Activated CD4-positive, alpha-beta T cell treated with anti-CD3 and anti-CD28 coated beads, Interleukin-2, amount 50 U/mL, for 48 hours (primary cell): ENCODE measurements around the gene DNAJC7.
"Not testable (repeated sequence)": the region's sequence is repeated elsewhere in the genome, so short reads cannot be mapped to it uniquely, and the experiment has no call there.

Source experiments
- DNase-seq, 2 experiments: peaks; one replicate each; pipeline ENCODE4 v3.0.0-alpha.2; 2020

Gene DNAJC7

DNA sequence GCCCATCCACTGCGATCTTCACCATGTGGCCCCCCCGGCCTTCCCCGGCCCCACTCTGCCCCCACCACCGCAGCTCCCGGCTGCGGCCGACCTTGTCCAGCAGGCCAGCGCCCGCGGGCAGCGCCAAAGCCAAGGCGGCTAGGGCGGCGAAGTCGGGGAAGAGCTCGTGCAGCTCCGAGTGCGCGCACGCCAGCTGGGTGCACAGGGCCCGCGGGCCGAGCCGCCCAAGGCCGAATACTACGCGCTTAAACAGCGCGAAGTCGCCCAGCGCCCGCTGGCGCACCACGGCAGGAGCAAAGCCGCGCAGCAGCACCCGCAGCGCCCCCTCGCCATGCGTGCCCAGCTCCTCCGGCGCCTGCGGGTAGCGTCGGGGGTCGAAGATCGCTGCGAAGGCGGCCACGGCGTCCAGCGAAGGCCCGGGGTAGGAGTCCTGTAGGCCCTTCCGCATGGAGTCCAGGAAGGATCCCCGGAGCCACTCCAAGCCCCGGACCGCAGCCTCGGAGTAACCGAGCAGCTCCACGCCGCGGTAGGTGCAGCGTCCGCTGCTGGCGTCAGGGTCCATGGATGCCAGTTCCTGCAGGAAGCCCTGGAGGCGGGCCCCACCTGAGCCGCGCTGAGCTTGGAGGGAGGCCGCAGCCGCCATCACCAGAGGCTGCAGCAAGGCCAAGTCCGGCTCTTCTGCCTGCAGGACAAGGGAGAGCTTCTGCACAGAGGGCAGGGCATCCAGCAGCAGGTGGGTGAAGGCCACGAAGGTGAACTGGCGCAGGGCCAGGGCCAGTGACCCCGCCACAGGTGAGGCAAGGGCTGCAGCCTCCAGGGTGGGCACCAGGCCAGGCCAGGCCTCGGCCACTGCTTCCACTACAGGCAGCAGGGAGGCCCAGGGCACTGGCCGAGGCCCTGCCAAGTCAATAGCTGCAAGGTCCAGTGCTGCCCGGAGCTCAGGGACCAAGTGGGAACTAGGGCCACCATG lies 22.8 kb upstream of the DNAJC7 start:
- no peak for DNase-seq

DNA sequence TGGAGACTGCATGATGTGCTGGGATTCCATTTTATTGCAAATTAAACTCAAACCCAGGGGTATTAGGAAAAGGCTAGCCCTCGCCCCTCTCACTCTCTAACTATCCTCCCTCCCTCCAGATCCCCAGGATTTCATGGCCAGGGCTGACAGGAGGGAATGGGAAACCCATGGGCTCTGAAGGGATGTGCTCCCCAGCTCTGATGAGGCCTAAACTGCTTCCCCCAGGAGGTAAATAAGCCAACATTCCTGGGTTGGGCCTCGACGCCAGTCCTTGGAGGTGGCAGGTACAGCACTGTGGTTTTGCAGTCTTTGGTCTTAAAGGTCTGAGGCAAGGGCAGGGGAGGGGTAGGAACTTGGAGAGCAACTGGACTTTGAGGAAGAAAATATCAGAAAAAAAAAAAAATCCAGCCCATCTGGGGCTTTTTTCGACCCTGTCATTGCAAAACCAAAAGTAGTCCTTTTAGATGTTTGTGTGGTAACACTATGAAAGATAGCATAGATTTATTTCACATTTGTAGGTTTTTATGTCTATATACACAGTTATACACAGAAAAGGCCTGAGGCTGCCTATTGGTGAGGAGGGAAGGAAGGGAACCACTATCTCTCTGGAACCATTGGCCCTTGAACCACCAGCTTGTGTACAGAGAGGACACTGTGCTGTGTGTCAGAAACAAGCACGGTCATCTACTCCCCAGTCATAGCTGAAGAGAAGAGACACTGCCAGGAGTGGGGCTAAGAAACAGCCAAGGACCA lies 21.2 kb upstream of the DNAJC7 start:
- DNase-seq = no peak

GRCh38 chr17:42034059-42034458 lies 16.8 kb upstream of the DNAJC7 start:
- DNase-seq = no peak

- DNase-seq = no peak
These were observed 14.3 kb upstream of the DNAJC7 start for GRCh38 chr17:42031584-42031983.

DNA sequence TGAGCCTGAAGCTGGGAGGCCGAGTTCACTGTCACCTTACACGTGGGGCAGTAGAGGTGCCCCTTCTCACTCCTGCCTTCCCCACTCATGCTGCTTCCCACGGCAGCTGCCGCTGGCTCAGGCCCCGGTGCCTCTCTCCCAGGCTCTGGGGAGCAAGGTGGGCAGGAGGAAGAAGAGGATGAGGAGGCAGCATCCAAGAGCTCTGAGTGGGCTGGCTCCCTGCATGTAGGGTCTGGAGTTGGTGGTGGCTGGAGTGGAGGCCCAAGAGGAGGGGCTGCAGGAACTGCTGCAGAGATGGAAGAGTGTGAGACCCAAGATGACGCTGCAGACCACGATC lies 11.5 kb upstream of the DNAJC7 start:
- no peak for DNase-seq

DNA sequence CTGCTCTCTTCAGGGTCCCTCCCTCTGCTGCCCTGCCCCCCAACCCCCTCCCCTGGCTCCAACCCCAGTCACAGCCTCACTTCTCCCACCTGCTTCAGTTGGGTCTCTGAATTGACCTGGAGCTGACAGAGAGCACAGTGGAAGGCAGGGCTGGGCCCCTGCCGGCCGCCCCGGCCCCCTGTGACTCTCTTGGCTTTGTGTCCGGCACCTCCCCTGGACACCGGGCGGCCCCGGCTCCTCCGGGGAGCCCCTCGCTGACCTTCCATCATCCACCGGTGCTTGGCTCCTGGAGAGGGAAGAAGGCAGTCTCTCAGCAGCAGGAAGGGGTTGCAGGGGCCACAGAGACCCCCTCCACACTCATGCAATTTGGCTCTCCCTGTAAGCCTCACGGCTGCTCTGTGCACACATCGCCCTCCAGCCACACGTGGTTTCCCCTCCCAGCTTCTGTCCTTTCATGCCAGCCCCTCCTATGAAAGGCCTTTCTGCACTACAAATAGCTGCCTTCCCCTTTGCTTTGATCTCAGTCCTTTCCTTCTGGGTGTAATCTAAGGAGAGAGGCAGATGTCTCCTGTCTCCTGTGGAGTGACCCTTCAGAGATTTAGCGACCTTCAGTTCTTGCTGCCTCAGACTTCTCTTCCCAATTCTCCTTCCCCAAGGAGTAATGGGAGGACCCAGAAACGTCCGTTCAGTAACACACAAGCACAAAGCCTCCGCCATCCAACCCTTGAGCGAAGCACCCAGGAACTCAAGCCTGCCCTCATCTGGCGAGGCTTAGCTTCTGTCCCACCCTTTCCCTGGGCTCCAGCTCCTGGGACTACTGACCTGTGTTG lies 10.9 kb upstream of the DNAJC7 start:
- DNase-seq = no peak

GRCh38 chr17:42027590-42027889 lies 10.3 kb upstream of the DNAJC7 start:
- DNase-seq = no peak

DNA sequence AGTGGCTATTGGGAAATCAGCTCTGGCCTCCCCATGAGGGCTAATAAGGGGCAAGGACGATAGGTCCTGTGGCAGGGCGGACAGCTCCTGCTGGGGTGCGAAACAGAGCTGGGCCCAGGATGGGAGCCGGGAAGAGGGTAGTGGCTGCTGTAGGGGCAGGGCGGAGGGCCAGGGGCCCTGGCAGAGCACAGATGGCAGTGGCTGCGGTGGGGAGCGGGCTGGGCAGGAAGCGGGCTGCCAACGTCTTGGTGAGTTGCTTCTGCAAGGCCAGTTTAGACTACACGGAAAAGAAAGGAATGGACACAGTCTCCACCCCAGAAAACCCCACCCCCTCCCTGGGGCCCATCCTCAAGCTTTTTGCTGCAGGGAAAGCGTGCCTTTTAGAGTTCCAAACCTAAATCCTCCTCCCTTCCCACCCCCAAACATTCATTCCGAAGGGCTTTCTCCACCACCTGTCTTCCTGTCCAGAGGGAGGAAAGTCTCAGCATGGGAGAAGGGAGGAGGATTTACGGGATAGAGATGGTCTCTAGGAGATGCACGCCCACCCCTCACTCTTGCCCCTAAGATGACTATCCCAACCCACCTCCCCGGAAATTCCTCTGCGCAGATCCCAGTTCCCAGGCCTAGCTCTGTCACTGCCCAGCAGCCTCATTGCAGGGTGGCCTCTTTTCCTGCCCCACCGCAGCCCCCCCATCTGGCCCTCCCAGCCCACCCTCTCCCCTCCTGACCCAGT lies 9.8 kb upstream of the DNAJC7 start:
- DNase-seq = no peak

DNA sequence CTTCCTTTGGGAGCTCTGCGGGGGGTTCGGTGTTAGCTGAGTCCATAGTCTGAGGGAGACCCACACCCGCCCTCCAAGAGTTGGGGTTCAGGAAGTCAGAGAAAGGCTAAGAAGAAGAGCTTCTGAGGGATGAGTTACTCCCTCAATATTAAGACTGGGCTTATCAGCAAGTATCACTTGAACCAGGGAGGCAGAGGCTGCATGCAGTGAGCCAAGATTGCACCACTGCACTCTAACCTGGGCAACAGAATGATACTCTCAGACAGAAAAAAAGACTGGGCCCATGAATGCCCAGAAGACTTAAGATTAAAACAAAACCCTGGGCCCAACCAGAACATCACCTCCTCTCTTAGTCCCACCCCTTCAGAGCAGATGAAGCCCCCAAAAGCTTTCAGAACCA lies 8.7 kb upstream of the DNAJC7 start:
- DNase-seq = no peak

- no peak for DNase-seq
These were observed 7.9 kb upstream of the DNAJC7 start for GRCh38 chr17:42025191-42025579.

GRCh38 chr17:42023524-42024349 lies 6.5 kb upstream of the DNAJC7 start:
- no peak for DNase-seq

DNA sequence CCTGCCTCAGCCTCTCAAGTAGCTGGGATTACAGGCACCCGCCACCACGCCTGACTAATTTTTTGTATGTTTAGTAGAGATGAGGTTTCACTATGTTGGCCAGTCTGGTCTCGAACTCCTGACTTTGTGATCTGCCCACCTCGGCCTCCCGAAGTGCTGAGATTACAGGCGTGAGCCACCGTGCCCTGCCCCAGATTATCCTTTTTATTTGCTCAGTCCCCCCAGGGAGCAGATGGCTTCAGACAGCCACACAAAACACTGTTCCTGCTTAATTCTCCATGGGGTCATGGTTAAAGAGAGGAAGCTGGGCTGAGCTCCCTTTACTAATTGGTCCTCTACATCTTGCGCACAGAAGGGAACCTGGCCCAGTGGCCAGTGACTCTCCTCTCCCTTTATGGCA lies 3.6 kb upstream of the DNAJC7 start:
- not testable (repeated sequence) for DNase-seq

- peak; percentile 95 to 96 for DNase-seq
These were observed 2.5 kb upstream of the DNAJC7 start, which contains the start of gene NKIRAS2 for GRCh38 chr17:42019509-42020404. NKIRAS2 (plus strand) TSS chr17:42020090; CDS start chr17:42021578, 1,488 bp downstream.

GRCh38 chr17:42018988-42019387 lies 1.7 kb upstream of the DNAJC7 start:
- DNase-seq = no peak

DNA sequence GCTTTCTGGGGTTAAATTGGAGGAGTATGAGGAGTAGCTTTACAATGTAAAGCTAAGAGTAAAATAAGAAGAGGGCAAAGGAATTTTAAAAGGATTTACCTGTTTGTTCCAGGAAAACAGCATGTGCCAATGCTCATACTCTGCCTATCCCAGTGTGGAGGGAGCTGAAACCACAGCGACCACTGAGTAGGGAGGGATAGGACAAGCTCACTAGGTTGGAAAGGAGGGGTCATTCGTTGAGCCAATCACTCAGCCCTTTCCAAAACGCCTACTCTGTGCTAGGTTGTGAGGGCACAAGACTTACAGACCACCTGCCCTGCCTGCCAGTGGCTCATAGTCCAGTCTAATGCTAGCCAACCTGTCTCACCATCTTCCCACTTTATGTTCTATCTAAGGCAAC lies 1.1 kb upstream of the DNAJC7 start:
- DNase-seq = no peak

DNA sequence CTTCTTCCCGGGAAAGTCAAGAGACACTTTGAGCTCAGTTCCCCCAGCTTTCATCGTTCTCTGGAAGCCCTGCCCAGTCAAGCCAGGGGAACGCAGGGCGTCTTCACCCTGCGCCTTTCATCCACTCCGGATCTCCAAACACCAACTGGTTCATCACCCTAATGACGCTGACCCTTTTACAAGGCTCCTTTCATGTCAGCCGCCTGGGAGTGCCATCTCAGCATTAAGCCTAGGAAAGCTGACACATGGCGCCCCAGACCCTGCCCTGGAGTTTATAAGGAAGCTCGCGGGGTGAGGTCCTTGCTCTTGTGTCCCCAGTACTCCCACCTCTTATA lies 594 bp upstream of the DNAJC7 start:
- DNase-seq = no peak

DNA sequence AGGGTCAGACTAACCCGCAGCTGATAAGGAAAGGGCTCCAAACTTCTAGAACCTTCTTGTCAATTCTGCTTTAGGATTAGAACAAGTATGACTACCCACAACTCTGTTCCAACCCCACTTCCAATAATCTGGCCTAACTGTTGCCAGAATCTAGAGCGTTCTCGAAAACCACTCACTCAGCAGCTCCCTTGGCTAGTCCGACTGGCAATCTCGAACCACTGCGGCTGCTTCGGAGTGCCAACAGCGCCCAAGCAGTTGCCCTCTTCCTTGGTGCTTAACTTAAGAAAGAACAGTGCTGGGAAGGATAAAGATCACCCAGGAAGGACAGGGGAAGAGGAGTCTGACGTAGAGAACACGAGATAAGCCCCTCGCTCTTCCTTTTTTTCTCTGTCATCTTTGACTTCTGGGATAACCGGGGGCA lies 818 bp downstream of the DNAJC7 start:
- DNase-seq = peak in 1 of 2 experiments; percentile 30

DNA sequence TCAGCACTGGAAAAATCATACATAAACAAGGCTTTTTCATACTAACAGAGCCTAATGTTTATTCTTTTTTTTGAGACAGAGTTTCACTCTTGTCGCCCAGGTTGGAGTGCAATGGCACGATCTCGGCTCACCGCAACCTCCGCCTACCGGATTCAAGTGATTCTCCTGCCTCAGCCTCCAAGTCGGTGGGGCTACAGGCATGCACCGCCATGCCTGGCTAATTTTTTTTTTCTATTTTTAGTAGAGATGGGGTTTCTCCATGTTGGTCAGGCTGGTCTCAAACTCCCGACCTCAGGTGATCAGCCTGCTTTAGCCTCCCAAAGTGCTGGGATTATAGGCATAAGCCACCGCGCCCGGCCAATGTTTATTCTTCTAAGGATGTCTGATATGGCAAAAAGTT lies 3.5 kb downstream of the DNAJC7 start:
- not testable (repeated sequence) for DNase-seq

DNA sequence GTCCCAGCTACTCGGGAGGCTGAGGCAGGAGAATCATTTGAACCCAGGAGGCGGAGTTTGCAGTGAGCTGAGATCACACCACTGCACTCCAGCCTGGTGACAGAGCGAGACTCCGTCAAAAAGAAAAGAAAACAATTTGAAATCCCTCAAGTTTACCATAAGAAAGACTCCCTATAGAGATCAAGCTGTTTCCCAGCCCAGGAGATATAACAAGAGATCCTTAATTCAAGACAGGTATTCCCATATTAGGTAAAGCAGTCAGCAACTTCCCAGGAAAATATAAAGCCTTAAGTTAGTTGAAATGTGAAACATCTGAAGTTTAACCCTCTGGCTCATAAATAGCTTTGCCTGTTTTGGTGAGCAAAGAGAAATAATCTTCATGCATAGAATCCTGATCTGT lies 4.9 kb downstream of the DNAJC7 start:
- DNase-seq = not testable (repeated sequence)

DNA sequence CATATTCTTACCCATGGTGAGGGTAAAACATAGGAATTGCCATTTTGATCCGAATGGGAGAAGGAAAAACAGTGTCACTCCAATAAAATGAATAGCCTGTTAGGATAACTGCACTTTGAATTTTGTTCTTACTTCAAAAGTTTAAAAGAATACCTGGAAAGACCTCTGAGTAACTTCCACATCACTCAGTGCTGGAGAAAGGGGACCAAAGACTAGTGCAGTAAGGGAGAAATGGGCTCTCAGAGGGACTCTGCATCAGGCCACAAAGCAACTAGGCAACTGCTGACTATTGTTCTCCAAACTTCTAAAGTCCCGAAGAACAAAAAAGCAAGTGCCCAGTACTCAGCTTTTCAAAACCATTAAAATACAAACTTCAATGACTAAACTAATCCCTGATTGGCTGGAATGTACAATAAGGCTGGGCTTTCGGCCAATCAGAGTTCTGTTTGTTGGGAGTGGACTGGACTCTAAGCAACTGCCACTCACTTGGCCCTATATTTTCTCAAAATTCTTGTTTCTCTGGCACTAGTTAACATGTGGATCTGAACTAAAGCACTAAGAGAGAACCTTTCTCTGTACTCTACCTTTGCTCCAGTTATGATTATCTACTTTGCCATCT lies 6.2 kb downstream of the DNAJC7 start:
- DNase-seq = no peak
